Breast epithelium (tissue), 3 donors: ENCODE results near the gene CCDC116.

Source experiments
- CTCF ChIP-seq, 3 donors: fragments of 450-650 bp; IDR thresholded peaks; one replicate each; pipeline ENCODE4 v1.5.1; 2016 to 2017; ENCODE audit warnings: antibody characterized with exemption in 3 of 3, mild to moderate bottlenecking in 3 of 3, moderate library complexity in 3 of 3
- POLR2A ChIP-seq: fragments of 450-650 bp; IDR thresholded peaks from one replicate; pipeline ENCODE4 v1.6.1; 2016; ENCODE audit warnings: antibody characterized with exemption, mild to moderate bottlenecking, moderate library complexity

GRCh38 chr22:21622919-21623647 is 9.5 kb upstream of the CCDC116 start:
- TF ChIP-seq CTCF (IDR thresholded peaks at IDR 0.05) (no peak), POLR2A (no peak)
